A549 treated with dexamethasone at 1 μM for 4 hours (cell line): ENCODE data around the gene PRCD. TPM values are rescaled to one million over a fixed set of nuclear protein-coding genes. Genes with fewer than 3 reads are reported as not detected.

Experiments used
- total RNA-seq: library from RNA; stranded (reverse); fragments of 200-300 nt; extraction: Qiagen RNA extraction; gene quantifications from 5 replicates; pipeline ENCODE4 v1.2.3, GENCODE V29; 2022

PRCD gene
- total RNA-seq = not detected in 5 replicates

DNA sequence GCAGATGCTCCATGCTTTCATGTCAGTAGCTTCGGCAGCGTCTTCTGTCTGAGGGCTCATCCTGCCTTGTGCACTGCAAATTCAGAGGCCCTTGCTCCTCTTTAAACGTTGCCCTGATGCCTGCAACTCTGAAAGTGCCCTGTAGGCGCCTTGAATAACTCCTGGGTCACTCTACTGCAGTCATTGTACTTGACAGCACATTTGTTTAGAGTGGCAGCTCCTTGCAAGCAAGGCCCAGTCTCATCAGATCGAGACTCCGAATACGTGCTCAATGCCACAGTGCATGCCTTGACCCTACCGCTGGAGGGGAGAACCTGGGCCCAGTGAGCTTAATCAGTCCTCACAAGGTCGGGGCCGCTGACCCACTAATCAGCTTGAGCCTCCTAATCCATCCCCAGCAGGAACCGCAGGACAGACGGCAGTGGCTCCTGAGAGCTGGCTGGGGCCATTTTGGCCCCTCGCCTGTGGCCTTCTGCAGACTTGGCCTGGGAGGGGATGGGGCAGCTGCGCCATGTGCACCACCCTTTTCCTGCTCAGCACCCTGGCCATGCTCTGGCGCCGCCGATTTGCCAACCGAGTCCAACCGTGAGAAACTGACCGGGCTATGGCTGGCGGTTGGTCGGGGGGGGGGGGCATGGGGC, at the start of gene PRCD:
Gene PRCD, plus strand, starts transcription at position 414 of the 641 bp plus-strand sequence. Its CDS starts 98 bp downstream, at position 512.

GRCh38 chr17:76501018-76501826, 38.6 kb upstream of the PRCD start, which contains the start of gene RHBDF2:
Gene RHBDF2 (minus strand): TSS chr17:76501423. CDS start chr17:76481524, 19,899 bp downstream.

DNA sequence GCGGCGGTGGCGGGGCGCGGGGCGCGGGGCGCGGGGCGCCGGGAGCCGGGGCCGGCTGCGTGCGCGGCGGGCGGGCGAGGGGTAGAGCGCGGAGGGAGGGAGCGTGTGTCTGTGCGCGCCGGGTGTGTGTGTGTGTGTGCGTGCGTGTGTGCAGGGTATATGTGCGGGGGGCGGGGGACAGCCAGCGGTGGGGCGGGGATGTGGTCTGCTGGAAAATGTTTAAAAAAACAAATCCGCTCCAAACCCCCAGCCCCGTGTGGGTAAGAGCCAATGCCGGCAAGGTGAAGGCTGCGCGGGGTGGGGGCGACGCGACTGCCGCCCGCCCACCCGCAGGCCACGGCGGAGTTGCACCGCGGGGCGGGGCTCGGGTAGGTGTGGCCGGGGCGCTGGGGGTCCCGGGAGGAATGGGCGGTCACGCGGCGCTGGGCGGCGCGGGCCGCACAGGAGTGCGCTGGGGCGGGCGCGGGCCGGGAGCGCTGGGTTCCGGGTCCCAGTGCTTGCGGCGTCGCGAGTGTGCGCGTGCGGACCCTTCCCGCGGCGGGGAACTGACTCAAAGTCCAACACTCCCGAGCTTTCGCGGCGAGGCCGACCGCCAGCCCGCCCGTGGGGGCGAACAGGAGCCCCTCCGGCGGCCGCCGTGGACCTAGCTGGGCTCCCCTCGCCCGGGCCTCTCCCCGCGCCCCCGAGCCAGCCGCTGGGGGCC, 2.1 kb upstream of the PRCD start, which contains the start of gene CYGB:
Gene CYGB, minus strand, starts transcription at position 132 of the 703 bp plus-strand sequence. CDS start 167 bp downstream, outside the sequence.

DNA sequence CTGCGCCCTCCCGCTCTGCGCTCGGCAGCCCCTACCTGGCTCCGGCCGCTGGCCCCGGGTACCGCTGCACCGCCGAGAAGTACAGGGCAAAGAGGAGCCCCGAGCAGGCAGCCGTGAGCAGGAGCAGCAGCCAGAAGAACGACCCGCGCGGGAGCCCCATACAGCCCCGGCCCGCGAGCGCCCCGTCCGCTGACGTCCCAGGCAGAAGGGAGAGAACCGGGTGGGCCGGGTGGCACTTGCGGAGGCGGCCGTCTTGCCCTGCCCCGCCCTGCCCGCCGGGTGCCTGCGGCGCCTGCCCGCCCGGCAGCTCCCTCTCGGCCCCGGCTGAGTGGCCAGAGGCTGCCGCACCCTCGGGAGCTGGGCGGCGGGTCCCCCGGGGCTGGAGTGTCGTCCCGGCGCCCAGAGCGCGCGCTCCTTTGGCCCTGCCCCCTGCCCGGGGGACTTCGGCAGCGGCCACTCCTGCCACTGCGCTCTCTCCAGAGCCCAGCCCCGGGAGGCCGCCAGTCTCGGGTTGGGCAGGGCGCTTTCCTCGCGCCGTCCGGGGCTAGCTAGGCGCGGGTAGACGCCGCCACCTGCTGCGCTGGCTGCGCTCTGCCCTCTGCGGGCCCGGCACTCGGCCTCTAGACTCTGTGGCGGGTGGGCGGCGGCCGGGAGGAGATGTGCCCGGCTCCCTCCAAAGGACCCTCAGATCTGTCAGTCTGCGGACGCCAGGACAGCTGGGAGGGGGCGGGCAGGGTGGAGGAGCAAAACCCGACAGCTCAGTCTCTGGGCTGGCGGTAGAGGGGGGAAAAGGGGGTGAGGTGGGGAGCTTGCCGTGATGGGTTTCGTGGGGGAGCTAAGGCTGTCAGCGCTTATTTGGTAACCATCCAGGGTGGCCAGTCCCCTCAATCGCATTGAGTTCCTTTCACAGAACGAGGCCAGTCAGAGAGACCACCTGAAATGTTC, 46.1 kb downstream of the PRCD start, which contains the start of gene ST6GALNAC2:
Gene ST6GALNAC2, minus strand, starts transcription at position 212 of the 945 bp plus-strand sequence. Its CDS starts 52 bp downstream, at position 160.

Other genes with a start within 250 kb of the PRCD start
- 0.56 to 1.4 TPM (median 0.84 TPM) in 5 replicates for gene QRICH2, start 231.8 kb upstream of the PRCD start, total RNA-seq
- gene PRPSAP1, start 186.1 kb upstream of the PRCD start, total RNA-seq = 52.7 to 59.4 TPM (median 55.2 TPM) in 5 replicates
- 28.2 to 36.9 TPM (median 30.4 TPM) in 5 replicates for gene SPHK1, start 155.4 kb upstream of the PRCD start, total RNA-seq
- 21.2 to 33.1 TPM (median 30.3 TPM) in 5 replicates for gene UBE2O, start 86.9 kb upstream of the PRCD start, total RNA-seq
- gene AANAT, start 72.4 kb upstream of the PRCD start, total RNA-seq = 0.21 to 0.61 TPM (median 0.30 TPM) in 5 replicates
- 44.4 to 74.5 TPM (median 63.2 TPM) in 5 replicates for gene RHBDF2, start 38.6 kb upstream of the PRCD start, total RNA-seq
- gene CYGB, start 2.3 kb upstream of the PRCD start, total RNA-seq = 0.71 to 1.4 TPM (median 0.98 TPM) in 5 replicates
- 0.38 to 0.75 TPM (median 0.51 TPM) in 5 replicates for gene ST6GALNAC2, start 45.8 kb downstream of the PRCD start, total RNA-seq
- gene ST6GALNAC1, start 103.7 kb downstream of the PRCD start, total RNA-seq = 0.14 to 0.75 TPM (median 0.52 TPM) in 5 replicates
- 53.9 to 74.6 TPM (median 60.7 TPM) in 5 replicates for gene MXRA7, start 170.9 kb downstream of the PRCD start, total RNA-seq
- gene JMJD6, start 186.6 kb downstream of the PRCD start, total RNA-seq = 70.4 to 78.5 TPM (median 75.4 TPM) in 5 replicates
- 52.5 to 59.2 TPM (median 55.7 TPM) in 5 replicates for gene METTL23, start 186.8 kb downstream of the PRCD start, total RNA-seq
- 325 to 421 TPM (median 394 TPM) in 5 replicates for gene SRSF2, start 197.3 kb downstream of the PRCD start, total RNA-seq
- gene MFSD11, start 198.1 kb downstream of the PRCD start, total RNA-seq = 17.3 to 22.8 TPM (median 21.0 TPM) in 5 replicates